HepG2 (cell line): ENCODE measurements around the gene KLB. TPM values are rescaled to one million over a fixed set of nuclear protein-coding genes. Genes with fewer than 3 reads are reported as not detected.
A peak's percentile ranks its signal among the peaks of the same experiment; 100 is the strongest.

ENCODE experiments used
- ATAC-seq: fragments of 200-7000 bp; cut with Tn5 transposase; 3 replicates; pipeline ENCODE4 v1.9.1; 2020; ENCODE audit warnings: mild to moderate bottlenecking, moderate library complexity
- BruUV-seq: library from RNA; stranded (reverse); fragments of 400-500 nt; replicated peaks from 2 replicates; lab custom pipeline; 2021; lab: Mats Ljungman, UMichigan
- CTCF ChIA-PET: fragments of 300-600 bp; formaldehyde crosslinking; extraction: SDS; loops from one replicate; lab custom pipeline; 2021; ENCODE audit warnings: low total read pairs, inconsistent platforms, low intra/inter-chr PET ratio; lab: Yijun Ruan, JAX
- POLR2A ChIA-PET: fragments of 350-600 bp; sonication (Branson Sonifier 250); formaldehyde crosslinking; loops from one replicate; lab custom pipeline; 2020; ENCODE audit warnings: antibody characterized with exemption, inconsistent platforms; lab: Yijun Ruan, JAX
- DNase-seq: peaks from one replicate; pipeline ENCODE4 v3.0.0-alpha.2; 2015; ENCODE audit warnings: low spot score
- FAIRE-seq: peaks from 3 replicates; lab custom pipeline; 2011; peaks lifted over from hg19 to GRCh38; lab: Jason Lieb, UNC
- H2AFZ ChIP-seq: one replicate; pipeline ENCODE4 v1.6.1; 2011; ENCODE audit warnings: low read length, inconsistent platforms
- H3K27ac ChIP-seq: fragments of 300-600 bp; 3 replicates; pipeline ENCODE4 v1.8.0; 2011; ENCODE audit warnings: mixed run types, mild to moderate bottlenecking, mixed read lengths, low read length, inconsistent platforms; ENCODE audit not compliant: insufficient read depth; ENCODE audit errors: extremely low read length
- H3K27me3 ChIP-seq, 2 experiments: fragments of 200-600 bp in 1 of 2; 2 replicates in 1 of 2; 3 replicates in 1 of 2; pipeline versions ENCODE4 v1.6.0 to v1.8.0; 2011; ENCODE audit warnings: low read length in 2 of 2, mild to moderate bottlenecking in 2 of 2, moderate library complexity in 2 of 2, inconsistent platforms in 1 of 2; ENCODE audit not compliant: insufficient read depth in 2 of 2, control insufficient read depth in 1 of 2
- H3K36me3 ChIP-seq, 2 experiments: fragments of 200-600 bp in 1 of 2; replicated peaks in 1 of 2; 2 replicates in 1 of 2; 3 replicates in 1 of 2; pipeline versions ENCODE4 v1.5.1 to v1.8.0; 2011; ENCODE audit warnings: low read length in 2 of 2, inconsistent platforms in 1 of 2; ENCODE audit not compliant: insufficient read depth in 2 of 2, control insufficient read depth in 1 of 2
- H3K4me1 ChIP-seq: 2 replicates; pipeline ENCODE4 v1.5.1; 2012; ENCODE audit warnings: low read length, inconsistent platforms; ENCODE audit not compliant: insufficient read depth
- H3K4me2 ChIP-seq: 2 replicates; pipeline ENCODE4 v1.6.0; 2011; ENCODE audit warnings: low read depth, low read length, inconsistent platforms
- H3K4me3 ChIP-seq, 3 experiments: fragments of 200-600 bp in 1 of 3; sonication (generic), shearing (Covaris generic) in 1 of 3; replicated peaks in 1 of 3; 2 replicates each; pipeline ENCODE4 v1.5.1; 2011 to 2016; ENCODE audit warnings: low read length in 3 of 3, inconsistent platforms in 2 of 3, low read depth in 2 of 3, mild to moderate bottlenecking in 2 of 3, control low read depth in 1 of 3, mixed read lengths in 1 of 3; ENCODE audit not compliant: insufficient read depth in 1 of 3
- H3K79me2 ChIP-seq: one replicate; pipeline ENCODE4 v1.6.1; 2011; ENCODE audit warnings: low read length, inconsistent platforms; ENCODE audit not compliant: insufficient read depth
- H3K9ac ChIP-seq: 2 replicates; pipeline ENCODE4 v1.6.0; 2011; ENCODE audit warnings: mild to moderate bottlenecking, low read depth, low read length, inconsistent platforms; ENCODE audit not compliant: insufficient read depth
- H3K9me3 ChIP-seq: 2 replicates; pipeline ENCODE4 v1.5.1; 2012; ENCODE audit warnings: mild to moderate bottlenecking, low read length
- H4K20me1 ChIP-seq: 2 replicates; pipeline ENCODE4 v1.6.0; 2011; ENCODE audit warnings: inconsistent platforms, mild to moderate bottlenecking, low read length, moderate library complexity; ENCODE audit not compliant: insufficient read depth
- ARHGAP35 ChIP-seq: sonication (generic); formaldehyde crosslinking; IDR thresholded peaks from 2 replicates; pipeline ENCODE4 v1.9.0; 2022; ENCODE audit warnings: mild to moderate bottlenecking, inconsistent platforms, moderate library complexity, missing genetic modification reagents, borderline replicate concordance
- CHCHD3 ChIP-seq: sonication (generic); formaldehyde crosslinking; IDR thresholded peaks from 2 replicates; pipeline ENCODE4 v1.8.0; 2022; ENCODE audit warnings: mild to moderate bottlenecking, missing genetic modification reagents, moderate library complexity
- FIP1L1 ChIP-seq: fragments of 200-400 bp; formaldehyde crosslinking; IDR thresholded peaks from 2 replicates; pipeline ENCODE4 v1.6.1; 2018; ENCODE audit warnings: low read depth, mild to moderate bottlenecking, low read length, moderate library complexity, borderline replicate concordance; ENCODE audit not compliant: insufficient read depth
- IRF9 ChIP-seq: sonication (generic); formaldehyde crosslinking; IDR thresholded peaks from 2 replicates; pipeline ENCODE4 v1.8.0; 2022; ENCODE audit warnings: missing genetic modification reagents, mild to moderate bottlenecking, borderline replicate concordance
- MEF2D ChIP-seq: sonication (generic); formaldehyde crosslinking; IDR thresholded peaks from 2 replicates; pipeline ENCODE4 v1.5.1; 2020; ENCODE audit warnings: mild to moderate bottlenecking, missing genetic modification reagents
- NFIB ChIP-seq: sonication (generic); formaldehyde crosslinking; IDR thresholded peaks from 2 replicates; pipeline ENCODE4 v1.9.0; 2021; ENCODE audit warnings: missing genetic modification reagents, mild to moderate bottlenecking, borderline replicate concordance
- RFX5 ChIP-seq: IDR thresholded peaks from 2 replicates; pipeline ENCODE4 v1.6.1; 2011; ENCODE audit warnings: low read depth, low read length, improper control_type of control experiment
- TEAD2 ChIP-seq: sonication (generic); formaldehyde crosslinking; IDR thresholded peaks from 2 replicates; pipeline ENCODE4 v1.9.0; 2021; ENCODE audit warnings: missing genetic modification reagents
- ZFP90 ChIP-seq: sonication (generic); formaldehyde crosslinking; IDR thresholded peaks from 2 replicates; pipeline ENCODE4 v1.8.0; 2022; ENCODE audit warnings: missing genetic modification reagents, mild to moderate bottlenecking, inconsistent platforms, borderline replicate concordance
- ZNF232 ChIP-seq: sonication (generic); formaldehyde crosslinking; IDR thresholded peaks from 2 replicates; pipeline ENCODE4 v1.4.0; 2020; ENCODE audit warnings: missing genetic modification reagents, borderline replicate concordance
- ZNF3 ChIP-seq: IDR thresholded peaks from 2 replicates; pipeline ENCODE4 v1.7.0; 2017; ENCODE audit warnings: inconsistent platforms
- ZNF572 ChIP-seq: sonication (generic); formaldehyde crosslinking; IDR thresholded peaks from 2 replicates; pipeline ENCODE4 v1.5.1; 2020; ENCODE audit warnings: mild to moderate bottlenecking, missing genetic modification reagents
- ZNF646 ChIP-seq: sonication (generic); formaldehyde crosslinking; IDR thresholded peaks from 2 replicates; pipeline ENCODE4 v1.9.0; 2021; ENCODE audit warnings: mild to moderate bottlenecking, missing genetic modification reagents
- WGBS: methylation state at CpG from one replicate; pipeline ENCODE4 v1.1.6; 2017; ENCODE audit warnings: low lambda C conversion rate; 5-methylcytosine and 5-hydroxymethylcytosine counted together
- in situ Hi-C: cut with HindIII; loops from 2 replicates; pipeline ENCODE4 v1.10.0; 2017; ENCODE audit warnings: low pct_unique_long_range_greater_than_20kb; ENCODE audit not compliant: extremely low pct_ligation_motif_present
- intact Hi-C: fragments of 100-400 bp; cut with micrococcal nuclease; formaldehyde crosslinking; loops from one replicate; pipeline ENCODE4 v1.10.0; 2022; ENCODE audit not compliant: unreplicated experiment
- polyA plus RNA-seq, 8 experiments: library from polyadenylated mRNA; depleted of rRNA in 3 of 8; stranded (reverse) in 7 of 8; unstranded in 1 of 8; fragments of >200 nt; fragmentation: Illumina TruSeq in 4 of 8; extraction: Trizol in 4 of 8; gene quantifications; 2 replicates each; pipeline versions ENCODE4 v1.2.1 to v1.2.3, GENCODE V29; 2011 to 2016; ENCODE audit warnings: low read depth in 4 of 8, missing spikeins in 1 of 8, mixed read lengths in 1 of 8; ENCODE audit not compliant: insufficient read depth in 1 of 8
- total RNA-seq, 5 experiments: library from RNA; depleted of rRNA; stranded (reverse); fragments of >200 nt; fragmentation: Illumina TruSeq; extraction: Trizol; gene quantifications; 2 replicates each; pipeline ENCODE4 v1.2.3, GENCODE V29; 2016; ENCODE audit warnings: low read depth in 1 of 5
- TF ChIP-seq, protein P1 (sequence below): sonication (generic); formaldehyde crosslinking; conservative IDR thresholded peaks from 2 replicates; pipeline ENCODE4 v1.8.1; 2023; ENCODE audit warnings: missing genetic modification reagents

Gene KLB
- total and polyA plus RNA-seq, 2 of the 13 experiments (the other 11 are each of a cell fraction or from before 2014, with no cell fraction given): 25.3 to 82.0 TPM

DNA sequence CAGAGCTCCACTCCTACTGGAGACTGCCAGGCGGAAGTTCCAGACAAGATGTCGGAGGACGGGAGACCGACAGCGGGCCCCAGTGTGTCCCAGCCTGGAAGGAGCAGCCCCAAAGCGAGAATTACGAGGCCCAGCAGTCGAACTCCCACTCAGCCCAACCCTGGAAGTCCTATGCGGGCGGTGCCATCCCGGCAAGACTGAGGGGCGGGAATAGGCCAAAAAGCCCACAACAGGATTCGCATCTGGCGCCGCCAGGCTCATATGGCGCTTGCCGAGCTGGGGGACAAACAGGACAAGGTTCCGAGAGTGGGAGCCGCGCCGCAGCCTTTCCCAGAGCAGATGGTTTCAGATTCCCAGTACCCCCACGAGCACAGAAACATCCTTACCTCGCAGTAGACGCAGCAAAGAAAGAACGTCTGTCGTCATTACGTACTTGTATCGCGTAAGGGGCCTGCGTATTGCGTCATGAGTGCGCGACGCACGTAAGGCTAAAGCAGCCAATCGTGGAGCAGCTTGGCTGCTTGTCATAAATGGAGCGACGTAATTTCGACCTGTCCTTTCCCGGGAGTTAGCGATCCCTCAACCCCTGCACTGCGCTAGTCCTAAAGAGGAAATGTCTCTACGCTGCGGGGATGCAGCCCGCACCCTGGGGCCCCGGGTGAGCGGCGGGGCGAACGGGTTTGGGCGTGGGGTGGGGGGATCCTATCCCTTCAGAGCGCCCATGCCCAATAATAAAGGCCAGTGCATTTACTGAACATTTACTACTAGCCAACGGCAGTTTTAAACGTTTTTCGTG lies 52.0 kb downstream of the KLB start, which contains the start of the genes LIAS and RPL9:
Gene LIAS (plus strand): TSS at position 552 of the 796 bp plus-strand sequence. CDS start 62 bp downstream, at position 614.
Gene RPL9 (minus strand): TSS at position 418 of the 796 bp plus-strand sequence. CDS start 483 bp downstream, outside the sequence.
- peaks cover 39% of the 10 kb centered on the region for H4K20me1 ChIP-seq
- WGBS: under 1% methylated on average over 24 of the region's 55 CpGs
- FAIRE-seq: peak; percentile 87
- ChIA-PET CTCF (no interaction called here), POLR2A (interaction anchor here (0.6 to 4.0 kb wide), 27 partner anchors 8 to 597 kb away, joined by 3 to 50 read pairs (median 5); partner anchors contain the start of genes KLB, RFC1, SMIM14 and UBE2K)
- H3K27ac ChIP-seq: peak within 1 kb of the TSS; percentile 87
- peak within 1 kb of the TSS; percentile 84 to 97 (median 93) for H3K4me3 ChIP-seq
- in situ Hi-C loops (no loop called here), intact Hi-C loops (loop anchor here (2.0 kb wide), 1 partner anchor 48 kb away; no protein-coding TSS in a partner anchor)
- peak within 1 kb of the TSS; percentile 91 for H3K4me2 ChIP-seq
- no peaks in the 10 kb centered on the region; a peak in 1 of 5 replicates for H3K27me3 ChIP-seq
- H3K9ac ChIP-seq: peak within 1 kb of the TSS; percentile 97
- H3K4me1 ChIP-seq: peaks cover 51% of the 10 kb centered on the region
- peaks cover 8 to 46% of the 10 kb centered on the region in 2 experiments for H3K36me3 ChIP-seq
- H3K79me2 ChIP-seq: peaks cover 52% of the 10 kb centered on the region
- peak; percentile 95 for ATAC-seq
- BruUV-seq: no TSS peak
- H2AFZ ChIP-seq: no peak within 1 kb of the TSS
- no peaks in the 10 kb centered on the region for H3K9me3 ChIP-seq
- peak; percentile 96 for DNase-seq
- TF ChIP-seq ARHGAP35 (CRISPR knock-in tag) (no peak; the same call in 1 of the 2 replicates), RFX5 (peak; percentile 71; the same call in 1 of the 2 replicates), ZNF232 (CRISPR knock-in tag) (peak; percentile 38; the same call in 1 of the 2 replicates), FIP1L1 (no peak), IRF9 (CRISPR knock-in tag) (peak; percentile 40; the same call in 1 of the 2 replicates), ZFP90 (peak; percentile 95), TEAD2 (CRISPR knock-in tag) (no peak), CHCHD3 (CRISPR knock-in tag) (no peak), NFIB (CRISPR knock-in tag) (no peak), ZNF646 (CRISPR knock-in tag) (no peak), ZNF572 (CRISPR knock-in tag) (0 out of 2 replicates have a peak, but pooled peaks have one; percentile 2), ZNF3 (no peak), MEF2D (CRISPR knock-in tag) (0 out of 2 replicates have a peak, but pooled peaks have one; percentile 61)
- TF ChIP-seq, protein P1, sequence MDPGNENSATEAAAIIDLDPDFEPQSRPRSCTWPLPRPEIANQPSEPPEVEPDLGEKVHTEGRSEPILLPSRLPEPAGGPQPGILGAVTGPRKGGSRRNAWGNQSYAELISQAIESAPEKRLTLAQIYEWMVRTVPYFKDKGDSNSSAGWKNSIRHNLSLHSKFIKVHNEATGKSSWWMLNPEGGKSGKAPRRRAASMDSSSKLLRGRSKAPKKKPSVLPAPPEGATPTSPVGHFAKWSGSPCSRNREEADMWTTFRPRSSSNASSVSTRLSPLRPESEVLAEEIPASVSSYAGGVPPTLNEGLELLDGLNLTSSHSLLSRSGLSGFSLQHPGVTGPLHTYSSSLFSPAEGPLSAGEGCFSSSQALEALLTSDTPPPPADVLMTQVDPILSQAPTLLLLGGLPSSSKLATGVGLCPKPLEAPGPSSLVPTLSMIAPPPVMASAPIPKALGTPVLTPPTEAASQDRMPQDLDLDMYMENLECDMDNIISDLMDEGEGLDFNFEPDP (CRISPR knock-in tag): no peak
